KMS-11 (cell line): ENCODE measurements around the gene WFS1.

Source experiments
- H2AFZ ChIP-seq: fragments of 200-600 bp; sonication (generic); 2 replicates; pipeline ENCODE4 v1.6.1; 2016; ENCODE audit warnings: antibody characterized with exemption, mixed run types, low read depth
- H3K27ac ChIP-seq: fragments of 200-600 bp; sonication (generic); 2 replicates; pipeline ENCODE4 v1.6.1; 2016; ENCODE audit warnings: mild to moderate bottlenecking, mixed run types
- H3K27me3 ChIP-seq: fragments of 200-600 bp; sonication (generic); 2 replicates; pipeline ENCODE4 v1.6.1; 2017; ENCODE audit warnings: mild to moderate bottlenecking, low read depth, mixed run types, moderate library complexity; ENCODE audit not compliant: insufficient read depth
- H3K36me3 ChIP-seq: fragments of 200-600 bp; sonication (generic); 2 replicates; pipeline ENCODE4 v1.6.1; 2017; ENCODE audit warnings: mild to moderate bottlenecking, mixed run types; ENCODE audit not compliant: insufficient read depth
- H3K4me1 ChIP-seq: fragments of 200-600 bp; sonication (generic); 2 replicates; pipeline ENCODE4 v1.6.1; 2016; ENCODE audit warnings: mild to moderate bottlenecking, low read depth, mixed run types; ENCODE audit not compliant: poor library complexity, severe bottlenecking
- H3K4me2 ChIP-seq: fragments of 200-600 bp; sonication (generic); 2 replicates; pipeline ENCODE4 v1.7.0; 2016; ENCODE audit warnings: mild to moderate bottlenecking, mixed run types
- H3K4me3 ChIP-seq: fragments of 200-600 bp; sonication (generic); IDR thresholded peaks from 2 replicates; pipeline ENCODE4 v1.6.1; 2017; ENCODE audit warnings: low read depth, low read length, mixed read lengths; ENCODE audit not compliant: insufficient read depth
- H3K79me2 ChIP-seq: fragments of 200-600 bp; sonication (generic); 2 replicates; pipeline ENCODE4 v1.6.1; 2016; ENCODE audit warnings: low read depth, mixed run types; ENCODE audit not compliant: insufficient read depth
- H3K9ac ChIP-seq: fragments of 200-600 bp; sonication (generic); 2 replicates; pipeline ENCODE4 v1.6.1; 2016; ENCODE audit warnings: mild to moderate bottlenecking, mixed run types
- H4K20me1 ChIP-seq: fragments of 200-600 bp; sonication (generic); 2 replicates; pipeline ENCODE4 v1.6.1; 2016; ENCODE audit warnings: mild to moderate bottlenecking, mixed run types; ENCODE audit not compliant: insufficient read depth
- TF ChIP-seq, protein P1 (sequence below): fragments of 200-600 bp; sonication (generic); conservative IDR thresholded peaks from 2 replicates; pipeline ENCODE4 v1.6.1; 2017; ENCODE audit warnings: low read depth, mild to moderate bottlenecking, antibody characterized with exemption, low read length, moderate library complexity, mixed read lengths

Gene WFS1

GRCh38 chr4:6350646-6351045, 81.0 kb downstream of the WFS1 start:
- H4K20me1 ChIP-seq, result no peaks in the 10 kb centered on the region
- H3K9ac ChIP-seq, result no peak overlapping the region
- TF ChIP-seq, protein P1, sequence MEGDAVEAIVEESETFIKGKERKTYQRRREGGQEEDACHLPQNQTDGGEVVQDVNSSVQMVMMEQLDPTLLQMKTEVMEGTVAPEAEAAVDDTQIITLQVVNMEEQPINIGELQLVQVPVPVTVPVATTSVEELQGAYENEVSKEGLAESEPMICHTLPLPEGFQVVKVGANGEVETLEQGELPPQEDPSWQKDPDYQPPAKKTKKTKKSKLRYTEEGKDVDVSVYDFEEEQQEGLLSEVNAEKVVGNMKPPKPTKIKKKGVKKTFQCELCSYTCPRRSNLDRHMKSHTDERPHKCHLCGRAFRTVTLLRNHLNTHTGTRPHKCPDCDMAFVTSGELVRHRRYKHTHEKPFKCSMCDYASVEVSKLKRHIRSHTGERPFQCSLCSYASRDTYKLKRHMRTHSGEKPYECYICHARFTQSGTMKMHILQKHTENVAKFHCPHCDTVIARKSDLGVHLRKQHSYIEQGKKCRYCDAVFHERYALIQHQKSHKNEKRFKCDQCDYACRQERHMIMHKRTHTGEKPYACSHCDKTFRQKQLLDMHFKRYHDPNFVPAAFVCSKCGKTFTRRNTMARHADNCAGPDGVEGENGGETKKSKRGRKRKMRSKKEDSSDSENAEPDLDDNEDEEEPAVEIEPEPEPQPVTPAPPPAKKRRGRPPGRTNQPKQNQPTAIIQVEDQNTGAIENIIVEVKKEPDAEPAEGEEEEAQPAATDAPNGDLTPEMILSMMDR, result no peak
- no peak overlapping the region for H3K4me2 ChIP-seq
- no peaks in the 10 kb centered on the region for H3K79me2 ChIP-seq
- no peak overlapping the region for H3K27ac ChIP-seq
- H3K36me3 ChIP-seq, result no peaks in the 10 kb centered on the region
- peaks cover 34% of the 10 kb centered on the region; the same call in 1 of the 2 replicates for H3K27me3 ChIP-seq
- no peak overlapping the region for H3K4me3 ChIP-seq
- H2AFZ ChIP-seq, result no peak overlapping the region
- no peaks in the 10 kb centered on the region for H3K4me1 ChIP-seq

DNA sequence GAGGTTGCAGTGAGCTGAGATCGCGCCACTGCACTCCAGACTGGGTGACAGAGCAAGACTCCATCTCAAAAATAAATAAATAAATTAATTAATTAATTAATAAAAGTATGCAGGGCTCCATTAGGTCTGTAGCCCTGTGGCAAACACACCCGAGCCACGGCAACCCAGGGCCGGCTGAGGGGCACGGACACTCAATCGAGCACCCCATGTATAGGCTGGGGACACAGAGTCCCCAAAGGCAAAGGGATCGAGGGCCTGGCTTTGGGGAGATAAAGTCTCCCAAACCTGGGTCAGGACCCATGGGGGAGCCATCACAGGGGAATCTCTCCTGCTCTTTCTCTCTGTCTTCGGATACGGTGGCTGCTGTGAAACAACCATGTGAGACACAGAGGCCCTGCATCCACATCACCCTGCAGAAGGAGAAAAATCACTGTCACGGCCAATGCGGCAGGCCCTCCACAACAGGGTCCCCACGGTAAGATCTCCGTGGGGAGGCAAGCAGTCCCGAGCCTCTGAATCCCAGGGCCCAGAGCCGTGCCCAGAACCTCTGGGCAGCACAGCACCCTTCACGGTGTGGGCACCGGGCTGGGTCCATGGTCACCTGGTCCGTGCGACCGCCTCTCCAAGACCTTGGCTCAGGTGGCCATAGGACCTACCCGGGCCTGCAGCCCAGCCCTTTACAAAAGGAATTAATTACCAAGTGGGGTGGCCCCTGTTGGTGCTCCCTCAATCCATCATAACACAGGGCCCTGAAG, 81.8 kb downstream of the WFS1 start:
- Histone ChIP-seq H3K9ac (no peak overlapping the region), H3K27ac (no peak overlapping the region), H2AFZ (no peak overlapping the region), H3K4me1 (no peaks in the 10 kb centered on the region), H3K27me3 (peaks cover 33% of the 10 kb centered on the region; the same call in 1 of the 2 replicates), H3K4me3 (no peak overlapping the region), H3K4me2 (no peak overlapping the region), H3K36me3 (no peaks in the 10 kb centered on the region), H3K79me2 (no peaks in the 10 kb centered on the region), H4K20me1 (no peaks in the 10 kb centered on the region)
- TF ChIP-seq, protein P1, result no peak

GRCh38 chr4:6352031-6352692, 82.5 kb downstream of the WFS1 start:
- Histone ChIP-seq H3K27ac (no peak overlapping the region), H3K4me1 (no peaks in the 10 kb centered on the region), H3K9ac (no peak overlapping the region), H3K4me2 (no peak overlapping the region), H3K79me2 (no peaks in the 10 kb centered on the region), H3K36me3 (no peaks in the 10 kb centered on the region), H4K20me1 (no peaks in the 10 kb centered on the region), H3K4me3 (no peak overlapping the region), H3K27me3 (peaks cover 32% of the 10 kb centered on the region; the same call in 1 of the 2 replicates), H2AFZ (no peak overlapping the region)
- TF ChIP-seq, protein P1, result no peak
